ENCODE results near the gene CPSF3. TPM values are rescaled to one million over a fixed set of nuclear protein-coding genes. Genes with fewer than 3 reads are reported as not detected.

CPSF3 gene
- total and polyA plus RNA-seq, 2 of the 13 experiments (the other 11 are each of a cell fraction or from before 2014, with no cell fraction given) = 19.8 to 93.0 TPM

DNA sequence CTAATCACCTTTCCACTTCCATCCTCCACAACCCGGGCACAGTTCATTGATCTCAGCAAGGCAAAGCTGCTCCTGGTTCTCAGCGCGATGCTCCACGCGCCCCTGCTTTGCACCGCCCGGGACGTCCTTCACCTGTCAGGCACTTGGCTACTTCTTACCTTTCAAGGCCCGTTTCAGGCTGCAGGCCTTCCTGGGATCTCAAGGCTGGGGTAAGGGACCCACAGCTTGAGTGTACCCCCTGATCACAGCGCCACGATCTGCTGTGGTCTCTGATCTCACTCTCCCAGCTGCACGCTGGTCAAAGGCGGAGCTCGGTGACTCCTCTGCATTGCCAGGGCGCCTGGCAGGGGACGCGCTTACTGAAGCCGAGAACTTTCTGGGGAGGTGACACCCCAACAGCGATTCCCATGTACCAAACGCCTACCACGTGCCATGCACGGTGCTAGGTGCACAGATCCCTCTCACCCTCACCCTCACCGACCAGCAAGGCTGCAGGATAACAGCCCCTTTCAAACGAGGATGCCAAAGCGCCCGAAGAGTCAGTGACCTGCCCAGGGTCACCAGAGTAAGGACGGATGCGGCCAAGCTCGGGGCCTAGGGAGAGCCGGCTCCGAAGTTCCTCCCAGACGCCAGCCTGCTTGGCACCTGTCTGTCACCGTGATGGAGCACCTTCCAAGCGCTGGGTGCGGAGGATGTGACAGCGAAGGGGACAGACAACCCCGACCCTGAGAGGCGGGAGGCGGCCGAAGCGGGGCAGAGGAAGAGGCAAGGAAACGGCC is 944 bp upstream of the CPSF3 start (continued):
- TF ChIP-seq, protein P1, sequence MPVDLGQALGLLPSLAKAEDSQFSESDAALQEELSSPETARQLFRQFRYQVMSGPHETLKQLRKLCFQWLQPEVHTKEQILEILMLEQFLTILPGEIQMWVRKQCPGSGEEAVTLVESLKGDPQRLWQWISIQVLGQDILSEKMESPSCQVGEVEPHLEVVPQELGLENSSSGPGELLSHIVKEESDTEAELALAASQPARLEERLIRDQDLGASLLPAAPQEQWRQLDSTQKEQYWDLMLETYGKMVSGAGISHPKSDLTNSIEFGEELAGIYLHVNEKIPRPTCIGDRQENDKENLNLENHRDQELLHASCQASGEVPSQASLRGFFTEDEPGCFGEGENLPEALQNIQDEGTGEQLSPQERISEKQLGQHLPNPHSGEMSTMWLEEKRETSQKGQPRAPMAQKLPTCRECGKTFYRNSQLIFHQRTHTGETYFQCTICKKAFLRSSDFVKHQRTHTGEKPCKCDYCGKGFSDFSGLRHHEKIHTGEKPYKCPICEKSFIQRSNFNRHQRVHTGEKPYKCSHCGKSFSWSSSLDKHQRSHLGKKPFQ (CRISPR knock-in tag; IDR thresholded peaks at IDR 0.05; ENCODE audit: insufficient replicate concordance) = no peak
- TF ChIP-seq, protein P2, sequence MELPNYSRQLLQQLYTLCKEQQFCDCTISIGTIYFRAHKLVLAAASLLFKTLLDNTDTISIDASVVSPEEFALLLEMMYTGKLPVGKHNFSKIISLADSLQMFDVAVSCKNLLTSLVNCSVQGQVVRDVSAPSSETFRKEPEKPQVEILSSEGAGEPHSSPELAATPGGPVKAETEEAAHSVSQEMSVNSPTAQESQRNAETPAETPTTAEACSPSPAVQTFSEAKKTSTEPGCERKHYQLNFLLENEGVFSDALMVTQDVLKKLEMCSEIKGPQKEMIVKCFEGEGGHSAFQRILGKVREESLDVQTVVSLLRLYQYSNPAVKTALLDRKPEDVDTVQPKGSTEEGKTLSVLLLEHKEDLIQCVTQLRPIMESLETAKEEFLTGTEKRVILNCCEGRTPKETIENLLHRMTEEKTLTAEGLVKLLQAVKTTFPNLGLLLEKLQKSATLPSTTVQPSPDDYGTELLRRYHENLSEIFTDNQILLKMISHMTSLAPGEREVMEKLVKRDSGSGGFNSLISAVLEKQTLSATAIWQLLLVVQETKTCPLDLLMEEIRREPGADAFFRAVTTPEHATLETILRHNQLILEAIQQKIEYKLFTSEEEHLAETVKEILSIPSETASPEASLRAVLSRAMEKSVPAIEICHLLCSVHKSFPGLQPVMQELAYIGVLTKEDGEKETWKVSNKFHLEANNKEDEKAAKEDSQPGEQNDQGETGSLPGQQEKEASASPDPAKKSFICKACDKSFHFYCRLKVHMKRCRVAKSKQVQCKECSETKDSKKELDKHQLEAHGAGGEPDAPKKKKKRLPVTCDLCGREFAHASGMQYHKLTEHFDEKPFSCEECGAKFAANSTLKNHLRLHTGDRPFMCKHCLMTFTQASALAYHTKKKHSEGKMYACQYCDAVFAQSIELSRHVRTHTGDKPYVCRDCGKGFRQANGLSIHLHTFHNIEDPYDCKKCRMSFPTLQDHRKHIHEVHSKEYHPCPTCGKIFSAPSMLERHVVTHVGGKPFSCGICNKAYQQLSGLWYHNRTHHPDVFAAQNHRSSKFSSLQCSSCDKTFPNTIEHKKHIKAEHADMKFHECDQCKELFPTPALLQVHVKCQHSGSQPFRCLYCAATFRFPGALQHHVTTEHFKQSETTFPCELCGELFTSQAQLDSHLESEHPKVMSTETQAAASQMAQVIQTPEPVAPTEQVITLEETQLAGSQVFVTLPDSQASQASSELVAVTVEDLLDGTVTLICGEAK (IDR thresholded peaks at IDR 0.05) = no peak
- TF ChIP-seq, protein P2 (CRISPR knock-in tag; IDR thresholded peaks at IDR 0.05) = peak; percentile 75
- TF ChIP-seq ZNF274 (CRISPR knock-in tag; IDR thresholded peaks at IDR 0.05) = 0 out of 2 replicates have a peak, but pooled peaks have one; percentile 82
- TF ChIP-seq, protein P3, sequence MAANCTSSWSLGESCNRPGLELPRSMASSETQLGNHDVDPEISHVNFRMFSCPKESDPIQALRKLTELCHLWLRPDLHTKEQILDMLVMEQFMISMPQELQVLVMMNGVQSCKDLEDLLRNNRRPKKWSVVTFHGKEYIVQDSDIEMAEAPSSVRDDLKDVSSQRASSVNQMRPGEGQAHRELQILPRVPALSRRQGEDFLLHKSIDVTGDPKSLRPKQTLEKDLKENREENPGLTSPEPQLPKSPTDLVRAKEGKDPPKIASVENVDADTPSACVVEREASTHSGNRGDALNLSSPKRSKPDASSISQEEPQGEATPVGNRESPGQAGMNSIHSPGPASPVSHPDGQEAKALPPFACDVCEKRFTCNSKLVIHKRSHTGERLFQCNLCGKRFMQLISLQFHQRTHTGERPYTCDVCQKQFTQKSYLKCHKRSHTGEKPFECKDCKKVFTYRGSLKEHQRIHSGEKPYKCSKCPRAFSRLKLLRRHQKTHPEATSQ (CRISPR knock-in tag; IDR thresholded peaks at IDR 0.05; ENCODE audit: borderline replicate concordance) = no peak
- peak; percentile 22; the same call in 1 of the 2 replicates for TF ChIP-seq ZBTB7B (CRISPR knock-in tag; IDR thresholded peaks at IDR 0.05)
- peak; percentile 18; the same call in 1 of the 2 replicates for TF ChIP-seq AKAP8 (CRISPR knock-in tag; IDR thresholded peaks at IDR 0.05)
- no peak for TF ChIP-seq GZF1 (CRISPR knock-in tag; IDR thresholded peaks at IDR 0.05)
- TF ChIP-seq DRAP1 (CRISPR knock-in tag; IDR thresholded peaks at IDR 0.05) = no peak
- TF ChIP-seq SCMH1 (CRISPR knock-in tag; IDR thresholded peaks at IDR 0.05; ENCODE audit: borderline replicate concordance) = no peak
- no peak for TF ChIP-seq GATA4 (IDR thresholded peaks at IDR 0.05; ENCODE audit: borderline replicate concordance, low read depth)
- TF ChIP-seq FOSL1 (CRISPR knock-in tag; IDR thresholded peaks at IDR 0.05; ENCODE audit: borderline replicate concordance) = no peak
- no peak for TF ChIP-seq NFIB (CRISPR knock-in tag; IDR thresholded peaks at IDR 0.05; ENCODE audit: borderline replicate concordance)
- no peak for TF ChIP-seq REL (CRISPR knock-in tag; conservative IDR thresholded peaks at IDR 0.05)
- no peak for TF ChIP-seq HNRNPLL (IDR thresholded peaks at IDR 0.05; ENCODE audit: low read depth, low read length, poor library complexity, severe bottlenecking)
- TF ChIP-seq ZNF12 (CRISPR knock-in tag; IDR thresholded peaks at IDR 0.05) = no peak
- no peak for TF ChIP-seq KLF12 (CRISPR knock-in tag; IDR thresholded peaks at IDR 0.05; ENCODE audit: borderline replicate concordance)
